Measurements from ENCODE around the gene P3H1.

The P3H1 gene

DNA sequence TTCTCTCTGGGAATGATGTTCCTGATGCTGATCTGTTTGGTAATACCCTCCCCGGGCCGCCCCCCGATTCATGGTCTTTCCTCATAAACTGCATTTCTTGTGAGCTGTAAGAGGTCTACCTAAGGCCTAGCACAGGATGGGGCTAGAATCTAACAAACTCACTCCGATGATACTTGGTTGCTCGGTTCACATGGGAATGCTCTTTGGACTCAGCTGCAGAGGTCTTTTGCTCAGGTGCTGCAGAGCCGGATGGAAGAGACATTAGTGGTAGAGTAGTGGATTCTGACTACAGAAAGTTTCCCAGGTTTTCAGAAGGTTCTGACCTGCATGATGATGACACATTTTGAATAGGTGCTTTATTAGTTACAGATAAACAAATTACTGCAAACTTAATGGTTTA lies 9.7 kb upstream of the P3H1 start:
- ChIA-PET POLR2A (no interaction called here), CTCF (interaction anchor here (1.4 to 6.9 kb wide), 9 partner anchors 9 to 302 kb away, joined by 4 to 128 read pairs (median 12); partner anchors contain the start of genes C1orf50, P3H1 and ZNF691)
- TF ChIP-seq, protein P1, sequence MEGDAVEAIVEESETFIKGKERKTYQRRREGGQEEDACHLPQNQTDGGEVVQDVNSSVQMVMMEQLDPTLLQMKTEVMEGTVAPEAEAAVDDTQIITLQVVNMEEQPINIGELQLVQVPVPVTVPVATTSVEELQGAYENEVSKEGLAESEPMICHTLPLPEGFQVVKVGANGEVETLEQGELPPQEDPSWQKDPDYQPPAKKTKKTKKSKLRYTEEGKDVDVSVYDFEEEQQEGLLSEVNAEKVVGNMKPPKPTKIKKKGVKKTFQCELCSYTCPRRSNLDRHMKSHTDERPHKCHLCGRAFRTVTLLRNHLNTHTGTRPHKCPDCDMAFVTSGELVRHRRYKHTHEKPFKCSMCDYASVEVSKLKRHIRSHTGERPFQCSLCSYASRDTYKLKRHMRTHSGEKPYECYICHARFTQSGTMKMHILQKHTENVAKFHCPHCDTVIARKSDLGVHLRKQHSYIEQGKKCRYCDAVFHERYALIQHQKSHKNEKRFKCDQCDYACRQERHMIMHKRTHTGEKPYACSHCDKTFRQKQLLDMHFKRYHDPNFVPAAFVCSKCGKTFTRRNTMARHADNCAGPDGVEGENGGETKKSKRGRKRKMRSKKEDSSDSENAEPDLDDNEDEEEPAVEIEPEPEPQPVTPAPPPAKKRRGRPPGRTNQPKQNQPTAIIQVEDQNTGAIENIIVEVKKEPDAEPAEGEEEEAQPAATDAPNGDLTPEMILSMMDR (IDR thresholded peaks at IDR 0.05; ENCODE audit: insufficient read depth, low read length, missing control alignments) = no peak
- no peak overlapping the region for H3K4me3 ChIP-seq (ENCODE audit: low read depth, low read length)
- no peak for DNase-seq (ENCODE audit: low read depth, low spot score)

DNA sequence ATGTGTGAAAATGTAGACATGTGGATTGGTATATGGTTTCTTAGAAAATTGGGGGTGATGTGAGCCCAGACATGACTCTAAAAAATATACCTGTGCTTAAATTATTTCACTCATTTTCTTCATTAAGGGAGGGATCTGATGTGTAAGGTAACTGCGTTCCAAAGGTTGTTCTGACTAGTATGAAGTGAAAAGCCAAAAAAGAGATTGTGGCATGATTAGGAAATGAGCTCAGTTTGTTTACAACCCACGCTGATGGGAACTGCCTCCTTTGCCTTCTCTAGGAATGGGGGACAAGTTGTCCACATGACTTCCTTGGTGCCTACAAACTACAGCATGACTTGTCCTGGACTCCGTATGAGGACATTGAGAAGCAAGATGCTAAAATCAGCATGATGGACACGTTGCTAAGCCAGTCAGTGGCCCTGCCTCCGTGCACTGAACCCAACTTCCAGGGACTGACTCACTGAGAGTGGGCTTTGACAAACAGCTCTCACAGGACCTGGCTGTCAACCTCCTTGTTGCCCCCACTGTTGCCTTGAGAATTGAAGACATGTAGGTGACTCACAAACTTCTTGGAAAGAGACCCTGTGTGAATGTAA lies 8.2 kb upstream of the P3H1 start:
- TF ChIP-seq, protein P1 (IDR thresholded peaks at IDR 0.05; ENCODE audit: insufficient read depth, low read length, missing control alignments) = no peak
- no peak for DNase-seq (ENCODE audit: low read depth, low spot score)
- ChIA-PET POLR2A (no interaction called here), CTCF (interaction anchor here (1.4 to 6.9 kb wide), 4 partner anchors 8 to 299 kb away, joined by 3 to 59 read pairs (median 13); partner anchors contain the start of genes C1orf50 and P3H1)
- no peak overlapping the region for H3K4me3 ChIP-seq (ENCODE audit: low read depth, low read length)

DNA sequence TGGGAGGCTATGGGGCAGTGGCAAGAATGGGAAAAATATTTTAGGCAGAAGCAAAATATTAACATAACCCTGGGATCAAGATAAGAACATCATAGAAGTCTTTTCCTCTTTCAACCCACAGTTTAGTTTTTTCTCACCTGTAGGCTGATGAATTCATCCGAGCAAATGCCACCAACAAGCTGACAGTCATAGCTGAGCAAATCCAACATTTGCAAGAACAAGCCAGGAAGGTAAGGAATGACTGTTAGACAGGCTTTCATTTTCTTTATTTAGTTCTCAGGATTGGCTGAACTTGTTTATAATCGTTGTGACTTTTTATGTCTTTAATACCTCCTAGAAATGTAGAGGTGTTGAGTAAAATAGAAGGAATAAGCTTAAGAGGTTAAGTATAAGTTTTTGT lies 6.6 kb upstream of the P3H1 start:
- POLR2A ChIA-PET = no interaction called here
- TF ChIP-seq, protein P1 (IDR thresholded peaks at IDR 0.05; ENCODE audit: insufficient read depth, low read length, missing control alignments) = no peak
- CTCF ChIA-PET = interaction anchor here (1.3 to 3.1 kb wide), 4 partner anchors 10 to 301 kb away, joined by 3 to 22 read pairs (median 4); no protein-coding TSS in a partner anchor
- DNase-seq (ENCODE audit: low read depth, low spot score) = no peak
- no peak overlapping the region for H3K4me3 ChIP-seq (ENCODE audit: low read depth, low read length)

DNA sequence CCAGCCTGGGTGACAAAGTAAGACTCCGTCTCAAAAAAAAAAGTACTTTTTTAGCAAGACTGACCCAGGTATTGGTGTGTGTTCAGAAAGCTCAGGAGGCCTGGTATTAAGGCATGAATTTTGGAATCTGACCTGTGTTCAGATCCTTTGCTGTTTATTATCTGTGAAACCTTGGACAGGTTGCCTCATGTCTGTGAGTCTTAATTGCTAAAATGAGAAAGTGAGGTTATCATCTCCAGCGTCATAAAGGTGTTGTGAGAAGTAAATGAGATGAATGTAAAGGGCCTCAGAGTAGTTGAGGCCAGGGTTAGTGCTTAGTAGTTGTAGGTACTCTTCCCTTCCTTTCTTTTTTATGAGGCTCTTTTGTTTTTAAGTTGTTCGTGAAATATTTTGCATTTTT lies 3.0 kb upstream of the P3H1 start:
- DNase-seq (ENCODE audit: low read depth, low spot score) = no peak
- TF ChIP-seq, protein P1 (IDR thresholded peaks at IDR 0.05; ENCODE audit: insufficient read depth, low read length, missing control alignments) = no peak
- CTCF ChIA-PET = interaction anchor here (4.7 kb wide), 1 partner anchor 9 kb away, joined by 59 read pairs; no protein-coding TSS in a partner anchor
- POLR2A ChIA-PET = no interaction called here
- no peak overlapping the region for H3K4me3 ChIP-seq (ENCODE audit: low read depth, low read length)

DNA sequence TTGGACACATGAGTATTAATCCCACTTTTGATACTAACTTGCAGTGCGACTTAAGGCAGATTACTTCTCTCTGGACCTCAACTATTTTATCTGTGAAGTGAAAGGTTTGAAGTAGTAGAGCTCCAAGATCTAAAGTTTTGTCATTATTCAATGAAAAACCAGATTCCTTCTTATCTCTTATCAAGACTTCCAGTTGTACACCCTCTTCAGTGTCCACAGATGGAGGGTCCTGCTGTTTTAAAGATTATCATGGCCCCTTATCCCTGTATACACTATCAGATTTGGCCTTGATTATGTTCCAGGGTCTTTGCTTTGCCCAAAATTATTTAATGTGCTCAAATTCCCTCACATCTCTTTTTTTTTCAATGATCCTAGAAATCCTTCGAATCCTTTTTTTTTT lies 1.3 kb upstream of the P3H1 start:
- DNase-seq (ENCODE audit: low read depth, low spot score) = no peak
- CTCF ChIA-PET = interaction anchor here (4.2 to 4.7 kb wide), 3 partner anchors 10 to 305 kb away, joined by 16 to 59 read pairs (median 27); no protein-coding TSS in a partner anchor
- TF ChIP-seq, protein P1 (IDR thresholded peaks at IDR 0.05; ENCODE audit: insufficient read depth, low read length, missing control alignments) = no peak
- peak overlapping the region; percentile 83 for H3K4me3 ChIP-seq (ENCODE audit: low read depth, low read length)
- POLR2A ChIA-PET = interaction anchor here (2.0 kb wide), 1 partner anchor 306 kb away, joined by 5 read pairs; no protein-coding TSS in a partner anchor

DNA sequence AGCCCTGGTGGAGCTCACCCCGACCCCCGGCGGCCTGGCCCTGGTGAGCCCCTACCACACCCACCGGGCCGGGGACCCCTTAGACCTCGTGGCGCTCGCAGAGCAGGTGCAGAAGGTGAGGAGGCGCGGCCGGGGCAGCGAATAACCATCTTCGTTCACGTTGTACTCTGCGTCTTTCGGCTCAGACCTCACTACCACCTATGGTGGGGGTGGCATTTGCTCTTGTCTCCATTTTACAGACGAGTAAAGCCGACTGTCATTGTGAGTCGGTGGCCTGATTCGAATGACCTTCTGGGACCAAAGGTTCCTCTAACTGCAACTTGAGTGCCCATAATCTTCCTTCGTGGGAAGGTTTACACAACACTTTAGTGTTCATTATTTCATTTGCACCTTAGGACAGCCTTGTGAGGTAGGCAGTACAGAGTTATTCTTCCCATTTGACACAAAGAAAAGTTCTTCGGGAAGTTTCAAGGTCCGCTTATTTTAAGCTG lies 727 bp upstream of the P3H1 start:
- peak overlapping the region; percentile 83 for H3K4me3 ChIP-seq (ENCODE audit: low read depth, low read length)
- TF ChIP-seq, protein P1 (IDR thresholded peaks at IDR 0.05; ENCODE audit: insufficient read depth, low read length, missing control alignments) = no peak
- ChIA-PET POLR2A (interaction anchor here (0.6 to 2.0 kb wide), 7 partner anchors 10 to 596 kb away, joined by 3 to 9 read pairs (median 5); partner anchors contain the start of genes ERMAP, SVBP, TMEM269 and ZNF691), CTCF (interaction anchor here (0.8 to 4.7 kb wide), 4 partner anchors 10 to 305 kb away, joined by 4 to 59 read pairs (median 22); no protein-coding TSS in a partner anchor)
- DNase-seq (ENCODE audit: low read depth, low spot score) = no peak

Measured in AG04449 (cell line).